ENCODE data around the gene FASN.
"Not testable (repeated sequence)": the region's sequence is repeated elsewhere in the genome, so short reads cannot be mapped to it uniquely, and the experiment has no call there.

The FASN gene

DNA sequence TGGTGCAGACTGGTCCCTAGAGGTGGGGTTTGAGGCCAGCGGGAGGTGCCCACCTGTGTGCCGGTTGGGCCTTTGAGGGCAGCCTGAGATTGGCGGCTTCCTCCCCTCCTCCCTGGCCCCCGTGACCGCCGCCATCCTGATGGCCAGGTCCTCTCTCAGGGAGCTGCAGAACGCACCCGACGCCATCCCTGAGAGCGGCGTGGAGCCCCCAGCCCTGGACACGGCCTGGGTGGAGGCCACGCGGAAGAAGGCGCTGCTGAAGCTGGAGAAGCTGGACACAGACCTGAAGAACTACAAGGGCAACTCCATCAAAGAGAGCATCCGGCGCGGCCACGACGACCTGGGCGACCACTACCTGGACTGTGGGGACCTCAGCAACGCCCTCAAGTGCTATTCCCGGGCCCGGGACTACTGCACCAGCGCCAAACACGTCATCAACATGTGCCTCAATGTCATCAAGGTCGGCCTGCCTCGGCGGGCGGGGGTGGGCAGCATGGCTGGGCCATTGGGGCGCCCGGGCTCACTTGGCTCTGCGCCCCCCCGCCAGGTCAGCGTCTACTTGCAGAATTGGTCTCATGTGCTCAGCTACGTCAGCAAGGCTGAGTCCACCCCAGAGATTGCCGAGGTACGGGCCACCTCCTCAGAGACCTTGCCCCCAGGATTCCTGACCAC, 43.5 kb downstream of the FASN start:
- no peak for DNase-seq

DNA sequence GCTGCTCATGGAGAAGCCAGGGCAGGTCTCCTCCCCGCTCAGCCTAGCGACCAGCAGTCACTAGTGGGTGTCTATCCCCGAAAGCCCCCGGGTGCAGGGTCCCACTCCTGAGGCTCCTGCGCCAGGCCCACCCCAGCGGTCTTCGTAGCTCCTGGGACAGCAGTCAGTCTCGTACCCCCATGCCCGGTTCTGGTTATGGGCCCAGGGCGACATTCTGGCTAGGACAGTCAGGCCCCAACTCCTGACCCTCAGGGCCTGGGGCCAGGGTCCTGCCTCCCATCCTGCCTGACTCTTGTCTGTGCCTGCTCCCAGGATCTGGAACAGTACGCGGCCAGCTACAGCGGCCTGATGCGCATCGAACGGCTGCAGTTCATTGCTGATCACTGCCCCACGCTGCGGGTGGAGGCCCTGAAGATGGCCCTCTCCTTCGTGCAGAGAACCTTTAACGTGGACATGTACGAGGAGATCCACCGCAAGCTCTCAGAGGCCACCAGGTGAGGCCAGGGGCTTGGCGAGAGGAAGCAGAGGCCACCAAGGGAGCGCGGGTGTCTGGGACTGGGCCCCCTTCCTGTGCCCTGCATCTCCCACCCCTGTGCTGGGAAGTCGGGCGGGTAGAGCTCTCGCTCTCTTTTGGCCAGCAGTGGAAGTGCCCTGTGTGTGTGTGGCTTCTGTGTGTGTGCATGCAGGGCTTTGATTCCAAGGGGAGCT, 44.3 kb downstream of the FASN start:
- no peak for DNase-seq

- no peak for DNase-seq
Observed at GRCh38 chr17:82053130-82053529, 44.9 kb downstream of the FASN start.

DNA sequence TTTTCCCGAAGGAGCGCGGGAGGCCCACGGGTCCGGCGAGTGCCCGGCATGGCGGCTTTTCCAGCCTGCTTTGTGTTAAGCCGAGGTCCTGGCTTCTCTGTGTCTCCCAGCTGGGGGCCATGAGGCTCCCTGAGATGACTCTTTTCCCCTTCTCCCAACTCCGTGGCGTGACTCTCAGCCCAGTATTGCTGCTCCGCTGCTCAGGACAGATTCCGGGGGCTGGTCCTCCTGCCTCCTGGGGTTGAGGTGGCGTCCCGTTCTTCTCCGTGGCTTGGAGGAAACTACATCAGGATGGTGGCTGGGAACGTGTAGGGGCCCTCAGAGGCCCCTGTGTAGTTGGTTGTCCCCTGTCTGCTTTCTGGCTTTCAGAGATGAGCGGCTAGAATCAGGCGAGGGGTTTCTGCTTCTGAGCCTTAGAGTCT, 45.4 kb downstream of the FASN start:
- DNase-seq: no peak

DNA sequence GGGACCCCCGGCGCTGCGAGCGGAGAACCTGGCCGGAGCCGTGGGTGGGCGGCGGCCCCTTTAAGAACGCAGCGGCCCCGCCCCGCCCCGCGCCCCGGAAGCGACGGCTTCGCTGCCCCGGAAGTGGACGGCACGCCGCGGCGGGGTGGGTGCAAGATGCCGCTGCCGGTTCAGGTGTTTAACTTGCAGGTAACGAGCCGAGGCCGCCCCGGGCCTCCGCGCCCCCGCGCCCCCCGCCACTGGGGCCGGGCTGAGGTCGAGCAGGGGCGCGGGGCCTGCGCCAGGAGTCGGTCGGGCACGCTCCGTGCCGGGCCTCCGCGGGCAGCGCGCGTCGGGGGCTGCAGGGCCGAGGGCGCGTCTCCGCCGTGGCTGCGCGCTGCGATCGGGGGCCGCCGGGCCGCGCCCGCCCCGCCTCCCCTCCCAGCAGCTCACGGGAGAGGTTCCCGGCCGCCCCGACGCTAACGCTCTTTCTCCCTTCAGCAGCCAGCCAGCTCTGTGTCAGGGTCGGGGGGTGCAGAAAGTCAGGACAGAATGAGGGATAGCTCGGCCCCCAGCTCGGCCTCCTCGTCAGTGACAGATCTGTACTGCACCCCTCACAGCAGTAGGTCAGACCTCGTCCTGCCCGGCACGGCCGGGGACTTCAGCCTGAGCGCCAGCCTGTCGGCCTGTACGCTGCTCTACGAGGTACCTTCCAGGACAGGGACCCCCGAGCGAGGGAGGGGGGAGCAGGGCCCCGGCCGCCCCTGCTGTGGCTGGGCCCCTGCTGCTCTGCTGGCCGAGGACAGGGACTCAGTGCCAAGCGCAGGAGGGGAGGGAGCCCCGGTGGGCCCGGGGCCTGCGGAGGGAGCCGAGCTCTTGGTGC, 46.0 kb downstream of the FASN start, which contains the start of the genes GPS1 and RFNG:
GPS1 (plus strand) TSS at position 123 of the 862 bp plus-strand sequence; CDS start at position 157, 34 bp downstream.
RFNG (minus strand) TSS at position 36 of the 862 bp plus-strand sequence. CDS start 45 bp downstream, outside the sequence.
- peak; percentile 76 for DNase-seq

DNA sequence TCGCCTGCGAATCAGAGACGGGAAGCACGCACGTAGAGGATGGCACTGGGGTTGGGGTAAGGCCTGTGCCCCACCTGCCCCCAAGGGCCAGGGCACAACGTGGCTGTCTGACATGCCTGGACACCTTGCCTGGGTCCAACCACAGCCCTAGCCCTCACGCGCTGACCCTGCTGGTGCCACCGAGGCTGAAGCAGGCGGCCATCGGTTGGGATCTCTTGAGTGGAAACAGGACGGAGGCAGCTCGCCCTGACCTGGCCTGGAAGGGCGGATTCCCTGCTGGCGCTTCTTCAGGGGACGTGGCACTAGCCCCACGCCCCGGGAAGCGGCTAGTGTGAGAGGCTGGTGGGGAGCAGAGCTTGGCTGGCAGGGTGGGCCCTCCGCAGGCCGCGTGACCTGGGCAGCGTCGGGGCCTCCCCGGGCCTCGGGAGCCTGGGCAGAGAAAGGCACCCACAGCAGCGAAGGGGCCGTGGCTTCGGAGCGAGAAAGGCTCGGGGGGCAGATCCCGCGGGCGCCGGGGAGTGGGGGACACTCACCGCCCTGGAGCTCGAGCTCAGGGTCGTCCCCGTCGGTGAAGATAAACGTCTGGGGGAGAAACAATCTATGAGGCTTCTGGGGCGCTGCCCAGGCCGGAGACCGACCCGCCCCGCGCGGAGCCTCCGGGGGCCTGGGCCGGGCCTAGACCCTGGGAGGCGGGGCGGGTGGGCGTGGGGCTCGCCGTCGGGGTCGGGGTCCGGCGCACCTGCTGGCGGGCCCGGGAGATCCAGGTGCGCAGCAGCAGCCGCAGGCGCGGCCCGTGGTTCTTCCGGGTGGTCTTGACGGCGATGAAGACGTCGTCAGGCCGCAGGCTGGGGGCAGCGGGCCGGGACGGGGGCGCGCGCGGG, 47.0 kb downstream of the FASN start:
- DNase-seq: no peak

DNA sequence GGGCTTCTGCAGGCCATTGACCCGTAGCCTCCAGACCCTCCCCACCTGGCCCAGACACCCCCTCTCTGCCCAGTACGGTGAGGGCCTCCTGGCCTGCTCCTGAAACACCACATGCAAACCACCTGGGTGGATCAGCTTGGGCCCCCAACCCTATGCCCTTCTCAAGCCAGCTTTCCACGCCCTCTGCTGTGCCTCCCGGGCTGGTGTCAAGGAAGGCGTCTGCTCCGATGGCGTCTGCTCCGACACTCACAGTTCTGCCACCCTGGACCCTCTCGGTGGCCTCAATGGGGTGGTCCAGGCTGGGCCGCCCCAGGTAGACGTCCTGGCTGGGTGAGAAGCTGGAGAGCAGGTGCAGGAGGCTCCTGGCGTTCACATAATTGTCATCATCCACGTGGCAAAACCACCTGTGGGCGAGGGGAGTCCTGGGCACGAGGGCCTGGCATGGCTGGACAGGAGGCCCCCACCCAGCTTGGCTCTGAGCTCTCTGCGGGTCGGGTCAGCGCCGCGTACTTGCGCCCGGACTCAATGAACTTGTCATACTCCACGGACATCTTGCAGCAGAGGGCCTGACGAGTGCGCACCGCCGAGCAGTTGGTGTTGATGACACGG, 47.8 kb downstream of the FASN start:
- DNase-seq: no peak

DNA sequence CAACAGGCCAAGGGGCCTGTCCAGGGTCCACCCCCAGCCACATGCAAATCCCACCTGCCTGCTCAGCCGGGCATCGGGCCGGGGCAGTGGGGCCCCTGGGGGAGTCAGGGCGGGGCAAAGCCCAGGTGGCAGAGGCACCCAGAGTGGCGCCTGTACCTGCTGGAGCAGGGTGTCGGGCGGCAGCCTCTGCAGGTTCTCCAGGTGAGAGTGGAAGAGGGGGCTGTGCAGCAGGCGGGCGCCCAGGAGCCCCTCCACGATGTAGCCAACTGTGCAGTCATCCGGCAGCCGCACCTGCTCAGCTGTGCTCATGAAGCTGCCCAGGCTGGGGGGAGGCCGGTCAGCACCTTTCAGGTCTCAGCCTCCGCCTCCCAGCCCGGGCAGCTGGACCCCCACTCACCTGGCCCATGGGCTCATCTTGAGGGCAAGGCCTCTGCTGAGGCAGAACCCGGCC, 48.5 kb downstream of the FASN start:
- no peak for DNase-seq

DNA sequence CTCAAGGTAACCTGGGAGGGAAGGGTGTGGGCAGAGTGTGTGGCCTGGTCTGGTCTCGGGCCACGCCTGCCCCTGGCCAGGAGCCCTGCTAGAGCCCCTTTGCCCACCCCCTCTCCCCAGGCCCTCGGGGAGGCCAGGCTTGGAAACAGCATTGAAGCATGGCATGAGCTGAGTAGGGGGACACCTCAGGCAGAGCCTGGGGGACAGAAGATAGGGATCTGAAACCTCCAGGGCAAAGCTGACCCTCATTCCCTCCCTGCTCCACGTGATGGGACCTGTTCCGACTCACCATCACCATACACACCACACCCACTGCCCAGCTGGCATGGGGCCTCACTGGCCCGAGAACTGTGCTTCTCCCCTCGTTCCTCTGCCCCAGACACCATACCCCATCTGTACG, 48.9 kb downstream of the FASN start:
- no peak for DNase-seq

DNA sequence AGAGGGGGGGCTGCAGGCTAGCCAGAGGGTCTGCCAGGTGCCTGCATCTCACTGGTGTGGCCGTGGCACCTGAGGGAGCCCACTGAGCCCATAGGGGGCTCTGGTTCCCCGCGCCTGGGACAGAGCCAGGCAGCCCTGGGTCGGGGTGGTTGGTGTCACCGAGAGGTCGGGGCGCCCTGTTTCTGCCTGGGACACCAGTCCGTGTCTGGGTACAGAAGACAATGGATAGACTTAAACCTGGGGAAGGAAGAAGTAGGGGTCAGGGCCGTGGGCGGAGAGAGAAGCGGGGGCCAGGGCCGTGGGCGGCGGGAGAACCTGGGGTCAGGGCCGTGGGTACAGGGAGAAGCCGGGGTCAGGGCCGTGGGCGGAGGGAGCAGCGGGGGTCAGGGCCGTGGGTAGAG, 49.5 kb downstream of the FASN start:
- DNase-seq: no peak

- DNase-seq: no peak
Observed at GRCh38 chr17:82047914-82048570, 50.0 kb downstream of the FASN start.

- no peak for DNase-seq
Observed at GRCh38 chr17:82047379-82047778, 50.7 kb downstream of the FASN start.

GRCh38 chr17:82046903-82047302, 51.1 kb downstream of the FASN start:
- DNase-seq: no peak

GRCh38 chr17:82045936-82046484, 52.0 kb downstream of the FASN start:
- no peak for DNase-seq

GRCh38 chr17:82043507-82043906, 54.5 kb downstream of the FASN start:
- DNase-seq: no peak

DNA sequence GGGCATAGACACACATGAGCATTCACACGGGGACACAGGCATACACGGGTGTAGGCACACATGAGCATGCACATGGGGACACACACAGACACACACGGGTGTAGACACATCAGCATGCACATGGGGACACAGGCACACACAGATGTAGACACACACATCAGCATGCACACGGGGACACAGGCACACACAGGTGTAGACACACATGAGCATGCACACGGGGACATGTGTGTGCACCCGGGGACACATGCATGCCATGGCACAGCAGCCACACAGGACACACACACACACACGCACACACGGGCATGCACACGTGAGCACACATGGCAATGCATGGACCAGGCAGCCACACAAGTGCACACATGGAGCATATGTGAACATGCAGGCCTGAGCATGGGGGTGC, 55.4 kb downstream of the FASN start:
- DNase-seq: no peak

DNA sequence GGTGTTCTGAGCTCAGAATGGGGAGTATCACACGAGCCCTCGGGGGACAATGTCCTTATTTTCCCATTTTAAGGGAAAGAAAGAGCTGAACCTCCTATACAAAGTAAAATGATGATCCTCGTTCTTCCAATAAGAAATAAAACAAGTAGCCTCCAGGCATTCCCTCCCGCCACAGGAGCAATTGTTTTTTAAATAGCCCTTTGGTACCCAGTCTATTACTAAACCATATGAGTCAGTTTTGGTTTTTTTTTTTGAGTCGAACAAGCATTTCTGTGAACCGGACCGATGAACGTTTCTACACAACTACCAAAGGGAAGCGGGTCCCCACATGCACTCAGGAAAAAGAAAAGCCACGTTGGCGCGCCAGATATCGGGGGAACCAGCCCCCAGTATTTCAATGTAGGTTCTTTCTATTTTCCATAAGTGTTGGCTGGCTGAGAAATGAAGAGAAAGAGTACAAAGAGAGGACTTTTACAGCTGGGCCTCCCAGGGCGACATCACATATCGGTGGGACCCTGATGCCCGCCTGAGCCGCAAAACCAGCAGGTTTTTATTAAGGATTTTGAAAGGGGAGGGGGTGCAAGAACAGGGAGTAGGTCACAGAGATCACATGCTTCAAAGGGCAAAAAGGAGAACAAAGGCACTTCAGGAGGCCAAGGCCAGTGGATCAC, 56.8 kb downstream of the FASN start:
- no peak for DNase-seq

DNA sequence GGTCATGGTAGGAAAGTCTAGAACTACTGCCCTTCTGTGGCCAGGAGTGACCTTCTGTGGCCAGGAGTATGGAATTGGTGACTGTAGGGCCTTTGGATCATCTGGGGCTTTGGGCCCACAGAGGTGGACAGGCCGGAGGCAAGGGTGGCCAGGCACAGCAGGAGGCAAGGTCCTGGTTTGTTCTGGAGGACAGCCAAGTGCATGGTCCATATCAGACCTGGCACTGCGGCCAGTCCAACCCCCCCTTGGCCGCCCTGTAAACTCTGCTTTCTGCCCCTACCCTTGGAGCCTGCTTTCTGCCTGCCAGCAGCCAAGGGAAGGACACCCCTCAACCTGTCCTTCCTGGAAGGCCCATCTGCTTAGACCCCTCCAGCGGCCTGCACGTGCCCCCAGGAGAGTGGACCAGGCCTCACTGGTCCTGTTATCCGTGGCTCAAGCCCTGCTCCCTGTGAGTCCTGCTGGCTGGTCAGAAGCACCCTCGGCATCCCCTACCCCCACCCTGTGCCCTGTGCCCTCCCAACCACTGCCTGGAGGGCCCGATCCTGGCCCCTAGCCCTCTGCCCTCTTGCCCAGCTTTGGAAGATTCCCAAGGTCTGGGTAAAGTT, 58.2 kb downstream of the FASN start:
- no peak for DNase-seq

DNA sequence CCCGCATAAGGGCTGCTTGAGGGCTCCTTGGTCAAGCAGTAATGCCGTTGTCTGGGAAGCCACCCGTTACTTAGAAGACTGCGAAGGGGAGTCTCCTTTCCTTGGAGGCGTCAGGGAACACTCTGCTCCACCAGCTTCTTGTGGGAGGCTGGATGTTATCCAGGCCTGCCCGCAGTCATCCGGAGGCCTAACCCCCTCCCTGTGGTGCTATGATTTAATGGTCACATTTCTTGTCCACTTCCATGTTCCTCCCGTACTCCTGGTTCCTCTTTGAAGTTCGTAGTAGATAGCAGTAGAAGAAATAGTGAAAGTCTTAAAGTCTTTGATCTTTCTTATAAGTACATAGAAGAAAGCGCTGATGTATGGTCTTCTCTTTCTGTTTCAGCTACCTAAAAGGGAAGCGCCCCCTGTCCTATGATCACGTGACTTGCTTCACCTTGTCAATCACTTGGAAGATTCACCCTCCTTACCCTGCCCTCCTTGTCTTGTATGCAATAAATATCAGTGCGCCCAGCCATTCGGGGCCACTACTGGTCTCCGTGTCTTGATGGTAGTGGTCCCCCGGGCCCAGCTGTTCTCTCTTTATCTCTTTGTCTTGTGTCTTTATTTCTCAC, 59.1 kb downstream of the FASN start:
- DNase-seq: not testable (repeated sequence)

DNA sequence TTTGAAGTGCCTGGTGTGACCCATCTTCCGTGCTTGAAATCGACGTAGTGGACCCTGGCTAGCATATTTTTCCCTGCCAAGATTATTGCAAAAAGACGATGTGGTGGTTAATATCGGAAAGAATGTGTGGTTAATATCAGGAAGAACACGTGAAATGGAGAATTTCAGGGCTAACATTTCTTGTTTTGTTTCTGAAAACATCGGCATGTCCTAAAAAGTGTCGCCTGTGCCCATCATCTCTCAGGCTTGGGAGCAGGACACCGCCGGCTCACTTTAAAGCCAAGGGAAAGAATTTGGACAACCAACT, 60.2 kb downstream of the FASN start:
- no peak for DNase-seq

Measured in activated T-cell treated with anti-CD3 and anti-CD28 coated beads for 4 hours (primary cell).